CD4-positive, alpha-beta T cell treated with Interleukin-4 for 1 hour (primary cell): ENCODE data around the gene FFAR4.
A peak's percentile ranks its signal among the peaks of the same experiment; 100 is the strongest.
"Not testable (repeated sequence)": the region's sequence is repeated elsewhere in the genome, so short reads cannot be mapped to it uniquely, and the experiment has no call there.

ENCODE experiments used
- DNase-seq, 2 donors: peaks; one replicate each; pipeline ENCODE4 v3.0.0-alpha.2; 2020 to 2022

Gene FFAR4

GRCh38 chr10:93566435-93567276, at the start of gene FFAR4:
Gene FFAR4, plus strand, starts transcription at chr10:93566665. Its CDS starts 56 bp downstream, at chr10:93566721.
- peak in 1 of 2 donors; percentile 14 for DNase-seq

- no peak for DNase-seq
Measured at GRCh38 chr10:93518531-93518930, 47.9 kb upstream of the FFAR4 start.

DNA sequence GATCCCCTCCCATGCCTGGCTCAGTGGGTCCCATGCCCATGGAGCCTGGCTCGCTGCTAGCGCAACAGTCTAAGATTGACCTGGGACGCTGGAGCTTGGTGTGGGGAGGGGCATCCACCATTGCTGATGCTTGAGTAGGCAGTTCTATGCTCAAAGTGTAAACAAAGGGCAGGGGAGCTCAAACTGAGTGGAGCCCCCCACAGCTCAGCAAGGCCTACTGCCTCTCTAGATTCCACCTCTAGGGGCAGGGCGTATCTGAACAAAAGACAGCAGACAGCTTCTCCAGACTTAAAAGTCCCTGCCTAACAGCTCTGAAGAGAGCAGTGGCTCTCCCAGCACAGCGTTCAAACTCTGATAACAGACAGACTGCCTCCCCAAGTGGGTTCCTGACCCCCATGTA, 31.2 kb upstream of the FFAR4 start:
- no peak for DNase-seq

- DNase-seq = not testable (repeated sequence)
Measured at GRCh38 chr10:93540871-93541270, 25.6 kb upstream of the FFAR4 start.

DNA sequence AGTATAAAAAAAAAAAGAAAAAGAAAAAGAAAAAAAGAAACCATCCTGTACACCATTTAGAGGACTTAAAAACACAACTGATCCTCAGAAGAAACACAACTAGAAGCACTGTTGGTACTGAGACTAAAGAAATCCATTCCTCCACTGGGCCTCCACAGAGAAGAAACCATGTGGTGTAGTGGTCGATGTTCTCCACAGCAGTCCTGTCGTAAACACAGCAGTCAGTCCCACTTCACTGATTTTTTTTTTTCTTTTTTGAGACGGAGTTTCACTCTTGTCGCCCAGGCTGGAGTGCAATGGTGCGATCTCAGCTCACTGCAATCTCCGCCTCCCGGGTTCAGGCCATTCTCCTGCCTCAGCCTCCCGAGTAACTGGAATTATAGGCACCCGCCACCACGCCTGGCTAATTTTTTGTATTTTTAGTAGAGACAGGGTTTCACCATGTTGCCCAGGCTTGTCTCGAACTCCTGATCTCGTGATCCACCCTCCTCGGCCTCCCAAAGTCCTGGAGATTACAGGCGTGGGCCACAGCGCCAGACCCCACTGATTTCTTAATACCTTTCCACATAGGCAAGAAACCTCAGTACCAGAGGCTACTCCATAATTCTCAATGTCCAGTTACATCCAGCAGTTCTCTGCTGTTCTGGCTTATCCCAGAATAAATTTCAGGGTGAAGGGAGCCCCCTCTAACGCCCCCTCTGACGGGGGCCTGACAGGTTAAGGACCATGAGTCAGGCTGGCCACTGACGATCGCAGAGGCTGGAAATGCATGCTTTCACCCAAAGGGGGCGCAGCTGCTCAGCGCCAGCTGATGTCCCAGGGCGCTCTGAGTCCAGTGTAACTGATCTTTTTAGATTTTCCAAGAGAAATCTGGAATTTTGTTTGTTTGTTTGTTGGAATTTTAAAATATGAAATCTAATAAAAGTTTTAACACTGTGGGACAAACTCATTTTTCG, 24.8 kb upstream of the FFAR4 start:
- DNase-seq = peak in 1 of 2 donors; percentile 14

DNA sequence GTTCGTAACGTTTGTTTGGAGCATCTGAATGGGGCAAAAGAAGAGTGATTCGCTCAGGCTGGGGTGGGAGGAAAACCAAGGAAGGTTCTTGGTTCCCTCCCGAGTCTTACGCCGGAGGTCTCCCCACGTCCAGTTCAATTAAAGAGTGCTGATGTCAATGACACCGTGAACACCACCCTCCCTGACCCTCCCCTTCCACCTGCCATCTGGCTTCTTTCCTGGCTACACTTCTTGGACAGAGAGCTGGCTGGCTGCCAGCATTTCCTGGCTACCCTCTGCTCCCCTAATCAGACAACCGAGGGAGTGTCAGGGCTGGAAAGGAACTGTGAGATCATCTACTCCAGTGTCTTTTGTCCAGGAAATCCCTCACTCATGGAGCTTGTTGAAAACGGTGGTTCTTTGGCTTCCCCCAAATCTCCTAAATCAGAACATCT, 24.1 kb upstream of the FFAR4 start:
- no peak for DNase-seq

DNA sequence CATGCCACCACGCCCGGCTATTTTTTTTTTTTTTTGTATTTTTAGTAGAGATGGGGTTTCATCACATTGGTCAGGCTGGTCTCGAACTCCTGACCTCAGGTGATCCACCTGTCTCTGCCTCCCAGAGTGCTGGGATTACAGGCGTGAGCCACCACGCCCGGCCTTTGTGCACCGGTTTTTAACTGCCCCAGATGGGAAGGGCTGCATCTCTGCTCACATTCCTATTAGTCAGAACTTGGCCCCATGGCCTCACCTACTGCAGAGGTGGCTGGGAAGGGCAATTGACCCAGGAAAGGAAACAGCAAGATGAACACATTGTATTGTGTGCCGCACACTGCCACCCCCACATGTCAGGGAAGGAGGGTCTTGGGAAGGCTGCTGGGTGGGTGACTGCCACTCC, 19.5 kb upstream of the FFAR4 start:
- not testable (repeated sequence) for DNase-seq

DNA sequence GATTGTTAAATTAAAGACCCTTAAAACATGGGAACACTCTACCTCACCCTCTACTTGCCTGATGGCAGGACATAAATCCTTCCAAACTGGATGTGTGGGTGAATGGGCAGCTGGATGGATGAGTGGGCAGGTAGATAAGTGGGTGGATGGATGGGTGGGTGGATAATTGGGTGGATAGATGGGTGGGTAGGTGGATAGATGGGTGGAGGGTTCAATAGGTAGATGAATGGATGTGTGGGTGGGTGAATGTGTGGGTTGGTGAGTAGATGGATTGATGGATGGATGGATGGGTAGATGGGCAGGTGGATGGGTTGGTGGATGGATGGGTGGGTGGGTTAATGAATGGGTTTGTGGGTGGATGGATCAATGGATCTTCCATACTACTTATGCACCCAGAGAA, 18.9 kb upstream of the FFAR4 start:
- no peak for DNase-seq

- DNase-seq = no peak
Measured at GRCh38 chr10:93548376-93549071, 17.9 kb upstream of the FFAR4 start.

GRCh38 chr10:93550606-93551005, 15.9 kb upstream of the FFAR4 start:
- DNase-seq = no peak

DNA sequence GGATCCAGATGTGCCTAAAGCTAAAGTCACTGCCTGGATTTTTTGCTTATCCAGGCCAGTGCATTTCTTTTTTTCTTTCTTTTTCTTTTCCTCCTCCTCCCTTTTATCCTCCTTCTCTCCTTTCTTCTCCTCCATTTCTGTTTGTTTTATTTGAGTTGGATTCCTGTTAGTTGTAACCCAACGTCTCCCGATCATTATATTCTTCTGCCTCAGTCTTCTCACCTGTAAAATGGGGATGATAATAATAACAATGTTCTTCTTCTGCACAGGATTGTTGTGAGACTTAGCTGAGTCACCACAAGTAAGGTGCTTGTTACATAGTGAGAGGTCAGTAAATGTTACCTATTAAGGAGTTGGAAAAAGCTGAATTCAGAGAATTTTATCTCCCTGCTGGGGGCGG, 13.7 kb upstream of the FFAR4 start:
- DNase-seq = no peak

GRCh38 chr10:93553482-93554315, 12.8 kb upstream of the FFAR4 start:
- DNase-seq = no peak

GRCh38 chr10:93554316-93554663, 12.2 kb upstream of the FFAR4 start:
- DNase-seq = no peak

- DNase-seq = peak; percentile 36 to 65
Measured at GRCh38 chr10:93554760-93555432, 11.6 kb upstream of the FFAR4 start.

DNA sequence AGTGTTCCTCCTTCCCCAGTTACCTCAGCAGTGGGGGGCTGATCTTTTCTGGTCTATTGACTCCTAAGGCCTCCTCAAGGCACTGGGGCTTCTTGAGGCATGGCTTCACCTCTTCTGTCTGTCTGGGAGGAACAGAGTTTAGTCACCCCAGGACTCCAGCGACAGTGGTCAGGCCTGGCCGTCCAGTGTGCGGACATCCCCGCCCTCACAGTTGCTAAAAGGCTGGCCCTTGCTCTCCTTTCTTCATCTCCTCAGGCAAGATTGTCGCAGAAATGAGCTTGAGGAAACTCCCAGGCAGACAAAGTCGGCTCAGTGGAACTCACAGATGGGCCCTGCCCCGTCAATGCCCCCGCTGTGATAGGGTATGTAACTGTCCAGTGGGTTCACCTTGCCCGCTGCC, 7.0 kb upstream of the FFAR4 start:
- no peak for DNase-seq

- DNase-seq = no peak
Measured at GRCh38 chr10:93560541-93560940, 5.9 kb upstream of the FFAR4 start.

- DNase-seq = no peak
Measured at GRCh38 chr10:93565446-93565845, 1.0 kb upstream of the FFAR4 start.

DNA sequence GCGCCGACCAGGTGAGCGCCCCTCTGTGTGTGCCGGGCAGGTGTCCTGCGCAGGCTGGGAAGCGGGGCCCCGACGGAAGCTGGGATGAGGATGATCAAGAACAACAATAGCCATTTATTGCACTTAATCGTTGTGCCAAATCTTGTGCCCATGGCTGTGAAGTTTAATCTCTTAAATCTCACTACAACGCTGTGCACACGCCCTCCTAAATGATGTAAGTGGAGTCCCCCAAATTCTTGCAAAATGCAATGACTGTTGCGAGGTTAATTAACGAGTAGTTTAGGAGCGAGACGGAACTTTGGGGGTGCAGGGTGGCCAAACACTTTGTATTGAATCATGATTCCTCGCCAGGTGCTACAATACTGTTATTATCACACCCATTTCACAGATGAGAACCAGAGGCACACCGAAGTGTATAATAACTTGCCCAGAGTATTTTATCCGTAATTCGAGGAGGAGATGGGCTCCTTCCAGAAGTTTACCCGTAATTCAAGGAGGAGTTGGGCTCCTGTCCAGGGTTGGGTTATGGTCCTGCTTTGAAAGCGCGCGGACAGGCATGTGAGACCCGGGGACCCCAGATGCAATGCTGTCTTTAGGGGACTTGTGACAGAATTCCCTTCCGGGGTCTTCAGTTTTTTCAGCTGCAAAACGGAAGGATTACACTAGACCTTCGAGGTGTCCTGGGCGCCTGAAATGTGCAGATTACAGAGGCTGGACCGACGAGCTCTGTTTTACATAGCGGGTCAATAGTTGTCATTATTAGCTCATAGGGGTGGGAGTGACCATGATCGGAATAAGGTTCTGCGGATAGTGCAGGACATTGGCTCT, 1.0 kb downstream of the FFAR4 start:
- DNase-seq = no peak

- DNase-seq = no peak
Measured at GRCh38 chr10:93568105-93568390, 1.6 kb downstream of the FFAR4 start.

DNA sequence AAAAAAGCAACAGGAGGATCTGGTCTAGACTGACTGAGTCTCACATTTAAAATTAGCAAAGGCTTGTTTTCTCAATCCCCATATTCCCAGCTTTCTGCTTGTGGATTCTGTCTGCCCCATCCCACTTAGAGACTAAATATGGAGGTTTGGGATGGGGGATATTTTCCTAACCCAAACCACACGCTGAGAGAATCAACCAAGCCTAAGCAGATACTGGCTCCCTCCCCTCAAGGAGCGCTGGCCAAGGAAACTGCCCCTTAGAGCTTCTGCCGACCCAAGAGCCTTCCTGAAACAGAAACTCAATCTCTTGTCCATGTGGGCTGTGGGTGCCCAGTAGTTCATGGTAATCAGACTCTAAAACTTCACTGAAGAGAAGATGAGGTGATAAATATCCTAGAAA, 3.9 kb downstream of the FFAR4 start:
- no peak for DNase-seq

GRCh38 chr10:93572606-93573005, 6.1 kb downstream of the FFAR4 start:
- no peak for DNase-seq
